Activated CD4-positive, CD25-positive, alpha-beta regulatory T cell (primary cell): ENCODE measurements around the gene DMPK.

Experiments used
- DNase-seq, 4 experiments: peaks; one replicate each; lab custom pipeline; 2025; lab: John Stamatoyannopoulos, UW

Gene DMPK

DNA sequence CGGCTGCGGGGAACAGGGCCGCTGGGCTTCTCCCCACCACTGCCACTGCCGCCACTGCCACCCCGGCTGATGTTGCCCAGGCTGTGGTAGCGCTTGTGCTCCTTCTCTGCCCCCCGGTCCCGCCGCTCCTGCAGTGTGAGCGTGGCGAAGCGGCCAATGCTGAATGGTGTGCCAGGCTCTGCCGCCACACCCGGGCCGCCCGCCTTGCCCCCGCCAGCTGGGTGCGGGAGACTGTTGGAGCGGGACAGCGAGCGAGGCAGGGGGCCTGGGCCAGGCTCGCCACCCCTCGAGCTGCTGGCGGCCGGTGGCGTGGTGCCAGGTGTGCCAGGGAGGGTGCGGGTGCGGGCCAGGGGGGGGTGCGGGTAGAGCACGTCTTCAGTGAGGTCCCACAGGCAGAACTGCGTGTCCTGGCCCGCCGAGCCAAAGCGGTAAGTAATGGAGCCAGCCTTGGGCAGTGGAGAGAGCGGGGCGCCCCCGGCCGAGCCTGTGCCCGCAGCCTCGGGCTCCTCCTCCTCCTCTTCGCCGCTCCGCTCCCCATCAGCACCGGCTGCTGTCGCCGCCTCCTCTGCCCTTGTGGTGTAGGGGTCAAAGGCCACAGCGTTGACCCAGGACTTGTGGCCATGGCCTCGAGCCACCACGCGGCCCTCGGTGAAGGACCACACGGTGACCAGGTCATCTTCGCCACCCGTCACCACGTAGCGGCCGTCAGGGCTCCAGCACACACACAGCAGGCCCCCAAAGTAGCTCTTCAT lies 3.7 kb upstream of the DMPK start:
- DNase-seq: no peak

DNA sequence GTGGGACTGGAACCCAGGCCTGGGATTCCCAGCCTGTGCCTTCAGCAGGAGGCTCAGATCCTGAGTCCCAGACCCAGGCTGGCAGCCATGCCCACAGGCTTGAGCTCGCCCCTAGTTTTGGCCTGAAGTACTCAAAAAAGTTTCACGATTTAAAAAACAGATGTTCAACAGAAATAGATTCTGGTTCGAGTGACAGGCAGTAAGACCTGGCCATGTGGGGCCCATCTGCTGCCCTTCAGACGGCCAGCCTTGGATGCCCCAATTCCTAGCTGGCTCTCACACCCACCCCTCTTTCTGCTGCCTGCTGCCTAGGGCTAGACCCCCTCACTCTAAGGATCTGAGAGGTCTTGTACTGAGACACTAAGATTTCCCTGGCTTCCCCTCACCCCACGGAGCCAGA lies 2.8 kb upstream of the DMPK start:
- no peak for DNase-seq

DNA sequence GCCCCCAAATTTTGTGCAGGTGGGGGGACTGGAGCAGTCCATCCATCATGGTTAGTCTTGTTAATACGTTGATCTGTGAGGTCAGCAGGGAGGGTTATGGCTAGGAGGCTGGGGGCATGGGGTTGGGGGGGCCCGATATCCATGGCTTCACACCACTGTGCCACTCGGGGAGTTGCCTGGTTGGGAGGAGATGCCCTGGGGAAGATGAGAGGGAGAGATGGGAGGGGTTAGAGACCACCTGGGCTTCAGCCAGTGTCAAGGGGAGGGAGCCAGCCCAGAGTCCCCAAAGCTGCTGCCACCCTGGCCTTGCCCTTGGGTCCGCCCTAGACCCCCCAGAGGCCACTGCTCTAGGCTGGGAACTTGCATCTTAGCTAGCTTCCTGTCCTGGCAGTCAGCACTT lies 1.8 kb upstream of the DMPK start:
- no peak for DNase-seq

DNA sequence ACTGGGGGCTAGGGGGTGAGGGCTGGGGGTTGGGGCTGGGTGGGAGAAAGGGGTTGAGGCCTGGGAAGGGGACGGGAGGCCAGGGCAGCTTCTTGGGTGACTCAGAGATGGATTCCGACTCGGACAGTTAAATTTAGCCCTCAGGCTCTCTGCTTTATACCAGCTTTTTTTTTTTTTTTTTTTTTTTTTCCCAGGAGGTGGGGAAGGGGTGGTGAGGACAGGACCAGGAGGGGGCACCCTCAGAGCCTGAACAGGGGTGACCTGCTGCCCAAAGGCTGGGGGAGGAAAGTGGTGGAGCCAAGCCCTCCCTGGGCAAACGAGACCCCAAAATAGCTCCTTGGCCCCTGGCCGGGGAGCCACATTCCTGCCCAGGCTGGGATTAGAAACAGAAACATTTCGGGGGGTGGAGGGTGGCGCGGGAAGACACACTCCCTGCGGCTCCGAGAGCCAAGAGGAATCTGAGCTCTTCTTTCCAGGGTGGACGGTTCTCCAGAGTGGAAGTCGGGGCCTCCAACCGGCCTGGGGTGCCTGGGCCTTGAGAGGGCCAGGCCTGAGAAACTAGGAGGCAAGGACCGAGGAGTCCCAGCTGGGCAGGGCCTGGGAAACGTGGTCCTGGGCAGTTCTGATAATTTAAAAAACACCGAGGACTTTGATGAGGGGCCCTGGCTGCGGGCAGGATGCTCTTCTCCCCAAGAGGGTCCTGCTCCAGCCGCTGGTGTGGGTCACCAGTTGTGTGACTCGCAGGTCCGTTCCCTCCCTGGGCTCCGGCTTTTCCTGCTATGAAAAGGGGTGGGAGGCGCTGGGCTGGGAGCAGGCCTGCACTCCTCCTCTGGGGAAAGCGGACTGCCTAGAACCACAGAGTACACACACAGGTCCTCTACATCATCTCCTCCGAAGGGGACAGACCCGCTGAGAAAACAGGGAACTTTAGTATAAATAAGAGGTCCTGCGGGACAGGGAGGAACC lies 813 bp upstream of the DMPK start:
- DNase-seq: no peak

DNA sequence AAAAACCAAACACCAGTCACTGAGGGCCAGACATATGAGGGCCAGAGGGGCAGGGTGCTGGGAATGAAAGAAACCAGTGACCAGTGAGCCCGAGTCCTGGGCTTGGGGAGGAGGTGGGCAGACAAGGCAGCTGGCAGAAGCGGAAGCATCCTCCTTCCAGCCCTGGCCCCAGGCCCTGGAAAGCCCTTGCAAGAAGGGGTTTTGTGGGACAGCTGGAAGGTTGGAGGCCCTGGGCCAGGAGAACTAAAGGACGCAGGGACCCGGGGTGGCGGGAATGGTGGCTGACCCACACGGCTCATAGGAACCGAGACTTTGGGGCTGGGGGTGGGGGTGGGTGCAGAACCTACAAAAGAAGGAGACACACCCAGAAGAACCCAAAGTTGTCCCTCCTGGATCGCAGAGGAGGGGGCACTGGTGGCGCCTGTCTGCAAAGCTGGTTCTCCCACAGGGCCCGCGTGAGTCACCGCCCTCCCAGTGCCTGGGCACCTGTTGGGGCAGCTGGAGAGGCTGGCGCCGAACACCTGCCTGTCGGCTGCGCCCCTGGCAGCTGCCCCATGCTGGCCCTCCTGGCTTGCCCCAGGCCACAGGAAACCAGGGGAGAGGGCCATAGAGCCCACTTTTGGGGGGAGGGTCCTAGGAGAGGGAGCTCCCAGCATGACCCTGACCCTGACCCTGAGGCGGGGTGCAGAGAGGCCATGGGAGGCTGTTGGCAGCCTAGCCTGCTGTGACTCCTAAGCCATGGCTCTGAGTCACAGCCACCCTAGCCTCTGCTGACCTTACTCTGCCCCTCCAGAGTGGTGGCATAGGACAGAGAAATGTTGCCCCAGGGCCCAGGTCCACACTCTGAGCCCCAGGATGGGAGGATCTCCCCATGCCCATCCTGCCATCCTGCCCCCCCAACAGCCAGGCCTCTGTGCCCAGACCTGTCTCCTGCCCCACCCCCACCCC lies 802 bp downstream of the DMPK start:
- DNase-seq: no peak

DNA sequence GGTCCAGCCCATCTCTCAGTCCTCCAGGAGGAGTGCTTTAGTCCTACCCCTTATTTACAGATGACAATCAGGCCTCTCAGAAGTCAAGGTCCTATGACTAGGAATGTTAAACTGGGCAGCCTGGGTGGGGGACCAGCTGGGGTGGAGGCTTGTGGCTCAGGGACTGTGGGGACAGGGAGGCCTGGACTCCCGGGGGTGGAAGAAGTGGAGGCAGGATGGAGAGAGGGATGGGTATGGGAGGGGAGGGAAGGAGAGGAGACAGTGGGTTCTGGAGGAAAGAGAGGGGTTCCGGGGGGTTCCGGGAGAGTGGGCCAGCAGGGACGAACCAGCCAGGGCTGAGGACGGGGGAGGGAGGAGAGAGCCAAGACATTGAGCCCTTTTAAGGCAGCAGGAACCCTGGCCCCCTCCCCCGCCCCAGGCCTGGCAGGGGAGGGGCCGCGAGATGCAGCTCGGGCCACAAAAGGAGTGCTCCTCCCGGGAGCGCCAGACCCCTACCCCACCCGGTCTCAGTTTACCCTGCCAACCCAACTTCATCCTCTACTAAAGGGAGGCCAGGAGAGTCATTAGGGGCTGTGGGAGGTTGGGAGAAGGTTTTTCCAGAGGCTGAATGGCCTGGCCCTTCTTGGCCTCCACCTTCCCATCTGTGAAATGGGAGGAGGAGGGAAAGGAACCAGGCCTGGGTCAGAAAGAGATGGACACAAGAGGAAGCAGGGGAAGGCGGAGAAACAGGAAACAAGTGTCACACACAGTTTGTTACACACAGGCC lies 1.7 kb downstream of the DMPK start:
- no peak for DNase-seq

DNA sequence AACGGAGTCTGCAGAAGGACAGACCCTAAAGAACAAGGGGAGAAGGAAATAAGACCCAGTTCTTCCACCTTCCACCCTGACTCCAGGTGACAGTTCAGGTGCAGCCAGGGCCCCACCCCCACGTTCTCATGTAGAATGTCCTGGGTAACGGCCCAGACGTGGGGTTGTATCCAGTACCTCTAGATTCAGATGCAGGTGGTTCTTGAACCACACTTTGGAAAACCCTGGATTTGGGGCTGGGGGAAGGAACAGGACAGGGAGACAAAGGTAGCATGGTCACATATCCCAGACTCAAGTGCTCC lies 2.2 kb downstream of the DMPK start:
- no peak for DNase-seq

DNA sequence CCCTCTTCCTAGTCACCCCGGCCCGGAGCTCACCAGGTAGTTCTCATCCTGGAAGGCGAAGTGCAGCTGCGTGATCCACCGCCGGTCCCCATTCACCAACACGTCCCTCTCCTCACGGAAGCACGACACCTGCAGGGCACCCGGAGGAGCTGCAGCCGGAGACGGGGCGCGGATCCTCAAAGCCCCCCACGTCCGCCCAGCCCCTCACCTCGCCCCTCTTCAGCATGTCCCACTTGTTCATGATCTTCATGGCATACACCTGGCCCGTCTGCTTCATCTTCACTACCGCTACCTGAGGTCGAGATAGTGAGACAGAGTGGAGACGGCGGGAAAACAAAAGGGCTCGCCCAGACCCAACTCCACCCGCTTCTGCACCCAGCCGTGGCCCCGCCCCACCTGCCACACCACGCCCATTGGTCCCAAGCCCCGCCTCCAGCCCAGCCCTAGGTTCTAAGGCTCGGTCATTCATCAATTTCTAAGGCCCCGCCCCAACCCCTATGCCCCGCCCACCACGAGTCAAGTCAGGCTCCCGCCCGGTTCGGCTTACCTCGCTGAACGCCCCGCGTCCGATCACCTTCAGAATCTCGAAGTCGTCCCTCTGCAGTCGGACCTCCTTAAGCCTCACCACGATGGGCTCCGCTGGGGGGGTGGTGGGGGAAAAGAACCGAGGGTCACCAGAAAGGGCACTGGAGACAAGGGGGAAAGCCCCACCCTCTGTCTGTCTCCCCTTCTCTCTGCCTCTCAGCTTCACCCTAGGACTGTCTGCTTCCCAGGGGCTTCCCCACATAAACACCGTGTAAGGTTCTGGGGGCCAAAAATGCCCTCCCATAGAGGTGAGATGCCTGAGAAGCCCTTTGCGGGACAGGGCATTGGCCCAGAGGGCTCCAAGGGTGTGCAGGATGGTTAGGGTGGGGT lies 2.8 kb downstream of the DMPK start:
- peak; percentile 58 to 89 (median 76) for DNase-seq

DNA sequence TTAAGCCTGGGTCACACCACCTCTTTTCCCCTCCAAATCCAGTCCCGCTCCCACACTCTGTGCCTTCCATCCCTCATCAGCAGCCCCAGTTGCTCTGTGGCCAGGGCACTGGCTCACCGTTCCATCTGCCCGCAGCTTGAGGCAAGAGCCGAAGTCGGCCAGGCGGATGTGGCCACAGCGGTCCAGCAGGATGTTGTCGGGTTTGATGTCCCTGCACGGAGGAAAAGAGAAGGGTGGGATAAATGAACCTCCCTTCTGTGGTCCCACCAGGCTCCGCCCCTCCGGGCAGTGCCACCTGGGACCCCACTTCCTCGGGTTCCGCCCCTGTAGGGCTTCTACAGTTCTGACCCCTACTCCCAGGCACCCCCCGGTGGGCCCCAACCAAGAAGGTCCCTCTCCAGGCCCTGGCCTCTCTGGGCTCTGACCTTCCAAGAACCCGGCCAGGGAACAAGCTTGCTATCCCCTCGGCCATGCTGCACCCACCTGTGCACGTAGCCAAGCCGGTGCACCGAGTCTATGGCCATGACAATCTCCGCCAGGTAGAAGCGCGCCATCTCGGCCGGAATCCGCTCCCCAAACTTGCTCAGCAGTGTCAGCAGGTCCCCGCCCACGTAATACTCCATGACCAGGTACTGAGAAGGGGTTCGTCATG lies 4.2 kb downstream of the DMPK start:
- DNase-seq: no peak

DNA sequence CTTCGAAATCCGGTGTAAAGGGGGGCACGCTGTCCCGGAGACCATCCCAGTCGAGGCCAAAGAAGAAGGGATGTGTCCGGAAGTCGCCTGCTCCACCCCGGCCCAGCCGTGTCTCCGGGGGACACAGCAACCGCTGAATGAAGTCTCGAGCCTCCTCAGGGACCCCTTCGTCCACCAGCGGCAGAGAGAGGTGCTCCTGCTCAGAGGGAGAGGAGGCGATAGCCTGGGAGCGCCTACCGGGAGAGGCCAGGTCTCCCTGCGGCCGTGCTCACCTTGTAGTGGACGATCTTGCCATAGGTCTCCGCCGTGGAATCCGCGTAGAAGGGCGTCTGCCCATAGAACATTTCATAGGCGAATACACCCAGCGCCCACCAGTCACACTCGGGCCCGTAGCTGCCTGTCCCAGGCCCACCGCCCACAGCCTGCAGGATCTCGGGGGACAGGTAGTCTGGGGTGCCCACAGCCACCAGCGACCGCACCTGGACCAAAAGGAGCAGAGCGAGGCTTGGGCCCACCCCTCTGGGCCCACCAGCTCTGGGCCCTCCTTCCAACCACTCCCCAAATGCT lies 4.8 kb downstream of the DMPK start:
- no peak for DNase-seq

DNA sequence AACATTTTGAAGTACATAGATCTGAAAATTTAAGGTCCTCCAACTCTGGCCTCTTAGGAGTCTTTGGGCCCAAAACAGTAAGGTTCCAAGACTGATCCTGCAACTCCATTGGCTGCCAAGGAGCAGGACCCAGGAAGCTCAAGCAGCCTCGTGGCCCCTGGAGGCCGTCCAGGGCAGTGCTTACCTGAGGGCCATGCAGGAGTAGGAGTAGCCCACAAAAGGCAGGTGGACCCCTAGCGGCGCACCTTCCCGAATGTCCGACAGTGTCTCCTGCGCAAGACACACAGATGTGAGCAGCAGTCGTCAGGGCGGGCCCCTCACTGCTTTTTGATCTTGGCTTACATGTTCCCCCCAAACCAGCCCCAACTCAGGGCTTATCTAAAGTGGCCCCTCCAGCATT lies 7.5 kb downstream of the DMPK start:
- no peak for DNase-seq

DNA sequence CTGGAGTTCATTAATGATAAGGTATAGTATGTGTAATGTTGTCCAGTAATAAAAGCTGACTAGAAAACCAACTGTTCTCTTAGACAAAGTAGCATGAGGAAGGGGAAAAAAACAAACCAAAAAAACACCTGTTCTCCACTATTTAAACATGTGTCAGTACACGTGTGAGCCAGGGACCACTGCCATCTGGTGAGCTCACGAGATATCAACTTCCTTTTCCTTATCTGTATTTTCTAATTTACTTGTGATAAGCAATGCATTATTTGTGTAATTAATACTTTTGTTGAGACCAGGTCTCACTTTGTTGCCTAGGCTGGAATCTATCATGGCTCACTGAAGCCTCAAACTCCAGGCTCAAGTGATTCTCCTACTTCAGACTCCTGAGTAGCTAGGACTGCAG lies 8.9 kb downstream of the DMPK start:
- no peak for DNase-seq

DNA sequence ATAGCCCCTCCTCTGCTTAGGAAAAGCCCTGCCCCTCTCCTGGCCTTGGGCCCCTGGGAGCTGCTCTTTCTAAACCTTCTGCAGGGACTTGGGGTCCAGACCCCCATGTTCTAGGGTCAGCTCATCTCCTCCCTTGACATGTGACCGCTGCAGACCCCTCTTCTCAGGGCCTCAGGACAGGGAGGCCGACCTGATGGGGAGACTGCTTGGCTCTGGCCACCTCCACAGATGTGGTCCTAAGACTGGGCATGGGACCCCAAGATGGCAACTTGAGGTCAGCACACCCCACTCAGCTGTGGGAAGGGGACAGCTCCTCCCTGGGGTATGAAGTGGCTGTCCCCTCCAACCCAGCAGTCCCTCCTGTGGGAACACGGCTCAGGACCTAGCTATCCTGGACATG lies 9.4 kb downstream of the DMPK start:
- DNase-seq: no peak

DNA sequence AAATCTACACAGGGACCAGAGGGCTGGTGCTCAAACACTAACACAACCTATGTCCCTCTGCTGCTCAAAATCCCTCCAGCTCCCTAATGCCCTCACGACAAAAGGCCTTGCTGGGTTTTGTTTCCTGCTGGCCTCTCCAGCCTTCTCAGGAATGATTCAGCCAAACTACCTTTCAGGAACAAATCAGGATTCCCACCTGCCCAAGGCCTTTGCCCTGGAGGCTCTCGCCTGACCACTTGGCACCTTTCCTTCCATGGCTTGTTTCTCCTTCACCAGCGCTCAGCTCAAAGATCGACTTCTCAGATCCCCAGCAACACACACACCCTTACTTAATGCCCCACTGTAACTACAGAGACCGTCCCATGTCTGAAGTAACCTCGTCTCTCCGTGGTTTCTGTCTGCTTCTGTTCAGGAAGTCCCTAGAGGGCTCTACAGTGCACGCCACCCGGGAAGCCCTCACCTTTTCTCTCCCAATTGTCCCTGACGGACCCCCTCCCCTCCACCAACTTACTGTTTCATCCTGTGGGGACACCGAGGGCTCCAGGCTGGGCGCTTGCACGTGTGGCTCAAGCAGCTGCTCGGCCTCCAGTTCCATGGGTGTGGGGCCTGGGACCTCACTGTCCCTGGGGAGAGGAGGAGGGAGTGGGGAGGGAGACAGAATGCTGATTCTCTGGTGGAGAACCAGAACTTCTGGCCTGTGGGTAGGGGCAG lies 10.0 kb downstream of the DMPK start:
- DNase-seq: no peak

DNA sequence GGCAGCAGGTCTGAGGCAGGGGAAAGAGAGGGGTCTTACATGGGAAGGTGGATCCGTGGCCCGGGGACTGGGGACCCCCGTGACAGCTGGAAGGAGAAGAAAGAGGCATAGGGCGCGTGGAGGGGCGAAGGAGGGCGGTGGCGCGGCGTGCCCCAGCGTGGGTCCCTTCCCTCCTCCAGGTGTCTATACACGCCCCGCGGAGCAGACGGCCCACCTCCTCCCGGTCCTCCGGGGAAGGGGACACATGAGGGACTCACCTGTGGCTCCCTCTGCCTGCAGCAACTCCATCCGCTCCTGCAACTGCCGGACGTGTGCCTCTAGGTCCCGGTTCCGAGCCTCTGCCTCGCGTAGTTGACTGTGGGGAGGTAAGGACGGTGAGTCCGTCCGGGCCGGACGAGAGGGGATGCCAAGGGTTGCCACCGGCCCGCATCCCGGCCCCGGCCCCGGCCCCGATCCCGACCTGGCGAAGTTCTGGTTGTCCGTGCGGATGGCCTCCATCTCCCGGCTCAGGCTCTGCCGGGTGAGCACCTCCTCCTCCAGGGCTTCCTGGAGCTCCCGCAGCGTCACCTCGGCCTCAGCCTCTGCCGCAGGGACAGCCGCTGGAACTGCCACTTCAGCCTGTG lies 10.9 kb downstream of the DMPK start:
- DNase-seq: no peak

DNA sequence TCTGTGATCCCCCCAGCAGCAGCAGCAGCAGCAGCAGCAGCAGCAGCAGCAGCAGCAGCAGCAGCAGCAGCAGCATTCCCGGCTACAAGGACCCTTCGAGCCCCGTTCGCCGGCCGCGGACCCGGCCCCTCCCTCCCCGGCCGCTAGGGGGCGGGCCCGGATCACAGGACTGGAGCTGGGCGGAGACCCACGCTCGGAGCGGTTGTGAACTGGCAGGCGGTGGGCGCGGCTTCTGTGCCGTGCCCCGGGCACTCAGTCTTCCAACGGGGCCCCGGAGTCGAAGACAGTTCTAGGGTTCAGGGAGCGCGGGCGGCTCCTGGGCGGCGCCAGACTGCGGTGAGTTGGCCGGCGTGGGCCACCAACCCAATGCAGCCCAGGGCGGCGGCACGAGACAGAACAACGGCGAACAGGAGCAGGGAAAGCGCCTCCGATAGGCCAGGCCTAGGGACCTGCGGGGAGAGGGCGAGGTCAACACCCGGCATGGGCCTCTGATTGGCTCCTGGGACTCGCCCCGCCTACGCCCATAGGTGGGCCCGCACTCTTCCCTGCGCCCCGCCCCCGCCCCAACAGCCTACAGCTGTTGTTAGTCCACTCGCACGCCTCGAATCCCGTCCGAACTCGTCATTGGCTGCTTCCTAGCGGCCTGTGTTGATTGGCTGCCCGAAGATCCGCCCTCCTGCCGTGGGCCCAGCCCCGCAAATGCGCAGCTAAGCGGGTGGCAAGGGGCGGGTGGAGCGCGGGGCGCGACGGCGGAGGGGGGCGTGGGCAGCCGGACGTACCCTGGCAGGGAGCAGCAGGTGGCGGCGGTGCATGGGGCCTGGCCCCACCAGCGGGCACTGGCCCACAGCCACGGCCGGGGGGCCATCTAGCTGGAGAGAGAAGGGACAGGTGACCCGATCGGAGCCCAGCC lies 11.8 kb downstream of the DMPK start:
- peak; percentile 80 to 91 (median 87) for DNase-seq

DNA sequence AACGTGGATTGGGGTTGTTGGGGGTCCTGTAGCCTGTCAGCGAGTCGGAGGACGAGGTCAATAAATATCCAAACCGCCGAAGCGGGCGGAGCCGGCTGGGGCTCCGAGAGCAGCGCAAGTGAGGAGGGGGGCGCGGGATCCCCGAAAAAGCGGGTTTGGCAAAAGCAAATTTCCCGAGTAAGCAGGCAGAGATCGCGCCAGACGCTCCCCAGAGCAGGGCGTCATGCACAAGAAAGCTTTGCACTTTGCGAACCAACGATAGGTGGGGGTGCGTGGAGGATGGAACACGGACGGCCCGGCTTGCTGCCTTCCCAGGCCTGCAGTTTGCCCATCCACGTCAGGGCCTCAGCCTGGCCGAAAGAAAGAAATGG lies 12.5 kb downstream of the DMPK start:
- DNase-seq: peak in 2 of 4 experiments; percentile 46 to 53
